HEK293 (cell line): ENCODE results near the gene TMEM150C.
A peak's percentile ranks its signal among the peaks of the same experiment; 100 is the strongest.

Source experiments
- CTCF ChIA-PET: fragments of 350-600 bp; formaldehyde crosslinking; extraction: SDS; loops from one replicate; lab custom pipeline; 2021; ENCODE audit warnings: antibody characterized with exemption; lab: Yijun Ruan, JAX
- POLR2A ChIA-PET: fragments of 300-600 bp; formaldehyde crosslinking; extraction: SDS; loops from one replicate; lab custom pipeline; 2020; ENCODE audit warnings: antibody characterized with exemption, inconsistent platforms; lab: Yijun Ruan, JAX
- H3K27ac ChIP-seq: fragments of 200-500 bp; sonication (Bioruptor generic); 2 replicates; pipeline ENCODE4 v1.5.1; 2014; ENCODE audit warnings: low read depth, low read length, control low read depth, inconsistent platforms; ENCODE audit errors: extremely low read depth
- H3K36me3 ChIP-seq, 2 experiments: fragments of 200-500 bp in 1 of 2; sonication (Bioruptor generic) in 1 of 2; 1 replicate in 1 of 2; 2 replicates in 1 of 2; pipeline ENCODE4 v1.5.1; 2014 to 2017; ENCODE audit warnings: inconsistent platforms in 2 of 2, low read length in 2 of 2; ENCODE audit not compliant: control insufficient read depth in 2 of 2, insufficient read depth in 1 of 2
- H3K4me1 ChIP-seq: fragments of 200-500 bp; sonication (Bioruptor generic); 2 replicates; pipeline ENCODE4 v1.5.1; 2014; ENCODE audit warnings: mild to moderate bottlenecking, low read length, inconsistent platforms; ENCODE audit not compliant: control insufficient read depth, insufficient read depth
- H3K4me3 ChIP-seq: 2 replicates; pipeline ENCODE4 v1.5.1; 2011; ENCODE audit warnings: low read depth, mild to moderate bottlenecking, control low read depth, low read length, moderate library complexity
- H3K9me3 ChIP-seq: fragments of 200-500 bp; sonication (Bioruptor generic); 2 replicates; pipeline ENCODE4 v1.5.1; 2014; ENCODE audit warnings: low read depth, low read length, inconsistent platforms; ENCODE audit not compliant: control insufficient read depth, insufficient read depth
- BCL11A ChIP-seq: fragments of 450-650 bp; formaldehyde crosslinking; IDR thresholded peaks from 2 replicates; pipeline ENCODE4 v1.5.1; 2016; ENCODE audit warnings: low read depth, missing biosample characterization, missing genetic modification characterization
- EGR2 ChIP-seq: fragments of 450-650 bp; formaldehyde crosslinking; IDR thresholded peaks from 2 replicates; pipeline ENCODE4 v1.5.1; 2016; ENCODE audit warnings: low read depth, missing biosample characterization, missing genetic modification characterization
- KLF1 ChIP-seq: fragments of 450-650 bp; formaldehyde crosslinking; IDR thresholded peaks from 2 replicates; pipeline ENCODE4 v1.5.1; 2016; ENCODE audit warnings: missing biosample characterization, missing genetic modification characterization
- TCF7L2 ChIP-seq: IDR thresholded peaks from 2 replicates; pipeline ENCODE4 v1.6.1; 2011; ENCODE audit warnings: low read depth, mild to moderate bottlenecking, inconsistent platforms, low read length, moderate library complexity, borderline replicate concordance
- YY2 ChIP-seq: fragments of 450-650 bp; formaldehyde crosslinking; IDR thresholded peaks from 2 replicates; pipeline ENCODE4 v1.5.1; 2016; ENCODE audit warnings: missing biosample characterization, missing genetic modification characterization
- ZEB2 ChIP-seq: fragments of 450-650 bp; formaldehyde crosslinking; IDR thresholded peaks from 2 replicates; pipeline ENCODE4 v1.5.1; 2016; ENCODE audit warnings: missing biosample characterization, missing genetic modification characterization
- ZFHX2 ChIP-seq: fragments of 450-650 bp; formaldehyde crosslinking; conservative IDR thresholded peaks from 2 replicates; pipeline ENCODE4 v1.5.1; 2016; ENCODE audit warnings: missing biosample characterization, missing genetic modification characterization
- ZNF112 ChIP-seq: fragments of 450-650 bp; formaldehyde crosslinking; IDR thresholded peaks from 2 replicates; pipeline ENCODE4 v1.5.0; 2017; ENCODE audit warnings: missing biosample characterization, missing genetic modification characterization
- ZNF133 ChIP-seq: fragments of 450-650 bp; formaldehyde crosslinking; IDR thresholded peaks from 2 replicates; pipeline ENCODE4 v1.5.1; 2016; ENCODE audit warnings: missing biosample characterization, missing genetic modification characterization
- ZNF138 ChIP-seq: fragments of 450-650 bp; formaldehyde crosslinking; IDR thresholded peaks from 2 replicates; pipeline ENCODE4 v1.5.1; 2016; ENCODE audit warnings: missing biosample characterization, missing genetic modification characterization, borderline replicate concordance
- ZNF146 ChIP-seq: fragments of 450-650 bp; formaldehyde crosslinking; IDR thresholded peaks from 2 replicates; pipeline ENCODE4 v1.5.1; 2016; ENCODE audit warnings: missing biosample characterization, missing genetic modification characterization
- ZNF510 ChIP-seq: fragments of 450-650 bp; formaldehyde crosslinking; IDR thresholded peaks from 2 replicates; pipeline ENCODE4 v1.5.1; 2018; ENCODE audit warnings: mild to moderate bottlenecking, missing genetic modification characterization, missing biosample characterization; ENCODE audit not compliant: insufficient replicate concordance
- ZNF530 ChIP-seq: fragments of 450-650 bp; formaldehyde crosslinking; IDR thresholded peaks from 2 replicates; pipeline ENCODE4 v1.5.1; 2016; ENCODE audit warnings: low read depth, missing biosample characterization, missing genetic modification characterization
- ZNF561 ChIP-seq: fragments of 450-650 bp; IDR thresholded peaks from 2 replicates; pipeline ENCODE4 v1.5.1; 2018; ENCODE audit warnings: missing biosample characterization, missing genetic modification characterization, borderline replicate concordance
- ZNF623 ChIP-seq: fragments of 450-650 bp; formaldehyde crosslinking; IDR thresholded peaks from 2 replicates; pipeline ENCODE4 v1.5.1; 2016; ENCODE audit warnings: missing biosample characterization, missing genetic modification characterization
- ZNF654 ChIP-seq: fragments of 450-650 bp; formaldehyde crosslinking; IDR thresholded peaks from 2 replicates; pipeline ENCODE4 v1.5.1; 2016; ENCODE audit warnings: low read depth, missing biosample characterization, missing genetic modification characterization
- ZNF664 ChIP-seq: fragments of 450-650 bp; formaldehyde crosslinking; IDR thresholded peaks from 2 replicates; pipeline ENCODE4 v1.5.1; 2016; ENCODE audit warnings: missing biosample characterization, missing genetic modification characterization
- ZNF776 ChIP-seq: fragments of 450-650 bp; formaldehyde crosslinking; IDR thresholded peaks from 2 replicates; pipeline ENCODE4 v1.5.0; 2017; ENCODE audit warnings: missing biosample characterization, missing genetic modification characterization, borderline replicate concordance
- ZNF830 ChIP-seq: fragments of 450-650 bp; IDR thresholded peaks from 2 replicates; pipeline ENCODE4 v1.5.0; 2018; ENCODE audit warnings: missing biosample characterization, missing genetic modification characterization, low read depth, mild to moderate bottlenecking, moderate library complexity
- TF ChIP-seq, protein P1 (sequence below): fragments of 450-650 bp; formaldehyde crosslinking; IDR thresholded peaks from 2 replicates; pipeline ENCODE4 v1.5.1; 2016; ENCODE audit warnings: missing biosample characterization, missing genetic modification characterization
- TF ChIP-seq, protein P2 (sequence below): fragments of 450-650 bp; formaldehyde crosslinking; IDR thresholded peaks from 2 replicates; pipeline ENCODE4 v1.5.1; 2017; ENCODE audit warnings: missing biosample characterization, missing genetic modification characterization
- TF ChIP-seq, protein P3 (sequence below): fragments of 450-650 bp; formaldehyde crosslinking; IDR thresholded peaks from 2 replicates; pipeline ENCODE4 v1.5.1; 2016; ENCODE audit warnings: missing biosample characterization, missing genetic modification characterization
- TF ChIP-seq, protein P4 (sequence below): fragments of 450-650 bp; formaldehyde crosslinking; IDR thresholded peaks from 2 replicates; pipeline ENCODE4 v1.5.1; 2016; ENCODE audit warnings: missing biosample characterization, missing genetic modification characterization
- TF ChIP-seq, protein P5 (sequence below): fragments of 450-650 bp; formaldehyde crosslinking; conservative IDR thresholded peaks from 2 replicates; pipeline ENCODE4 v1.5.1; 2016; ENCODE audit warnings: low read depth, missing biosample characterization, missing genetic modification characterization

TMEM150C gene

DNA sequence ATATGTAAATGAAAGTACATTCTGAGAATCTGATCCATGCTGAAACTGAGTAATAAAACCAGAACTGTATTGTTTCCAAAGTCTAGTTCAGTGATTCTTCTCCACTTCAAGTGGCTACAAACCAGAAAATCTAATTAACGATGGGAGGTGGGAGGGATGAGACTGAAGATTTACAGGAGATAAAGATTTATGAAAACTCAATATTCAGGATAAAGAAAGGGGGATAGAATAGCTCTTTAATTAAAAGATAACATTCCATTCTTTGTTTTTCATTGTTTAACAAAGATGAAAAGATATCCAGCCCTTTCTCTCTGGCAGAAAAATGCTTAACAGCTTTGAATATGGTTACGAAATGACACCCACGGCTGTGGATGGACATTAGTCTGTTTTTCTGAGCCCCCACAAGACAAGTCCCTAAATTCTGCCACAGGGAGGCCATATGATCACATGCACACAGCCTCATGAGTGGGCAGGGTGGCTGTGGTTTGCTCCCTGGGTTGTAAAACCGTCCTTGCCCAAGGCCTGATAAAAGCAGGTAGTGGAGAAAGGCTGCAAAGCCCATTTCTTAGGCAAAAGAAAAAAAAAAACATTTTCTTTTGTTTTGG, 36.4 kb downstream of the TMEM150C start:
- CTCF ChIA-PET, result interaction anchor here (0.6 to 0.7 kb wide), 2 partner anchors 28 to 94 kb away, joined by 5 to 7 read pairs; no protein-coding TSS in a partner anchor
- Histone ChIP-seq H3K9me3 (no peaks in the 10 kb centered on the region), H3K36me3 (no peaks in the 10 kb centered on the region), H3K4me1 (peaks cover 3% of the 10 kb centered on the region; the same call in 1 of the 2 replicates), H3K27ac (no peak overlapping the region), H3K4me3 (no peak overlapping the region)
- POLR2A ChIA-PET, result no interaction called here
- TF ChIP-seq YY2 (tag by site-specific recombination) (no peak), ZNF112 (tag by site-specific recombination) (no peak), ZFHX2 (tag by site-specific recombination) (peak; percentile 74), ZNF530 (tag by site-specific recombination) (no peak), ZNF561 (tag by site-specific recombination) (no peak), ZNF146 (tag by site-specific recombination) (no peak), ZEB2 (tag by site-specific recombination) (no peak), ZNF776 (tag by site-specific recombination) (no peak), ZNF510 (tag by site-specific recombination) (no peak), ZNF133 (tag by site-specific recombination) (no peak), TCF7L2 (no peak), ZNF138 (tag by site-specific recombination) (no peak), ZNF830 (tag by site-specific recombination) (no peak), ZNF623 (tag by site-specific recombination) (no peak), KLF1 (tag by site-specific recombination) (no peak), EGR2 (tag by site-specific recombination) (peak; percentile 46; the same call in 1 of the 2 replicates), ZNF664 (tag by site-specific recombination) (no peak), BCL11A (no peak), ZNF654 (tag by site-specific recombination) (no peak)
- TF ChIP-seq, protein P1, sequence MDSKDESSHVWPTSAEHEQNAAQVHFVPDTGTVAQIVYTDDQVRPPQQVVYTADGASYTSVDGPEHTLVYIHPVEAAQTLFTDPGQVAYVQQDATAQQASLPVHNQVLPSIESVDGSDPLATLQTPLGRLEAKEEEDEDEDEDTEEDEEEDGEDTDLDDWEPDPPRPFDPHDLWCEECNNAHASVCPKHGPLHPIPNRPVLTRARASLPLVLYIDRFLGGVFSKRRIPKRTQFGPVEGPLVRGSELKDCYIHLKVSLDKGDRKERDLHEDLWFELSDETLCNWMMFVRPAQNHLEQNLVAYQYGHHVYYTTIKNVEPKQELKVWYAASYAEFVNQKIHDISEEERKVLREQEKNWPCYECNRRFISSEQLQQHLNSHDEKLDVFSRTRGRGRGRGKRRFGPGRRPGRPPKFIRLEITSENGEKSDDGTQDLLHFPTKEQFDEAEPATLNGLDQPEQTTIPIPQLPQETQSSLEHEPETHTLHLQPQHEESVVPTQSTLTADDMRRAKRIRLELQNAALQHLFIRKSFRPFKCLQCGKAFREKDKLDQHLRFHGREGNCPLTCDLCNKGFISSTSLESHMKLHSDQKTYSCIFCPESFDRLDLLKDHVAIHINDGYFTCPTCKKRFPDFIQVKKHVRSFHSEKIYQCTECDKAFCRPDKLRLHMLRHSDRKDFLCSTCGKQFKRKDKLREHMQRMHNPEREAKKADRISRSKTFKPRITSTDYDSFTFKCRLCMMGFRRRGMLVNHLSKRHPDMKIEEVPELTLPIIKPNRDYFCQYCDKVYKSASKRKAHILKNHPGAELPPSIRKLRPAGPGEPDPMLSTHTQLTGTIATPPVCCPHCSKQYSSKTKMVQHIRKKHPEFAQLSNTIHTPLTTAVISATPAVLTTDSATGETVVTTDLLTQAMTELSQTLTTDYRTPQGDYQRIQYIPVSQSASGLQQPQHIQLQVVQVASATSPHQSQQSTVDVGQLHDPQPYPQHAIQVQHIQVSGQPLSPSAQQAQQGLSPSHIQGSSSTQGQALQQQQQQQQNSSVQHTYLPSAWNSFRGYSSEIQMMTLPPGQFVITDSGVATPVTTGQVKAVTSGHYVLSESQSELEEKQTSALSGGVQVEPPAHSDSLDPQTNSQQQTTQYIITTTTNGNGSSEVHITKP (tag by site-specific recombination), result peak; percentile 63
- TF ChIP-seq, protein P2, sequence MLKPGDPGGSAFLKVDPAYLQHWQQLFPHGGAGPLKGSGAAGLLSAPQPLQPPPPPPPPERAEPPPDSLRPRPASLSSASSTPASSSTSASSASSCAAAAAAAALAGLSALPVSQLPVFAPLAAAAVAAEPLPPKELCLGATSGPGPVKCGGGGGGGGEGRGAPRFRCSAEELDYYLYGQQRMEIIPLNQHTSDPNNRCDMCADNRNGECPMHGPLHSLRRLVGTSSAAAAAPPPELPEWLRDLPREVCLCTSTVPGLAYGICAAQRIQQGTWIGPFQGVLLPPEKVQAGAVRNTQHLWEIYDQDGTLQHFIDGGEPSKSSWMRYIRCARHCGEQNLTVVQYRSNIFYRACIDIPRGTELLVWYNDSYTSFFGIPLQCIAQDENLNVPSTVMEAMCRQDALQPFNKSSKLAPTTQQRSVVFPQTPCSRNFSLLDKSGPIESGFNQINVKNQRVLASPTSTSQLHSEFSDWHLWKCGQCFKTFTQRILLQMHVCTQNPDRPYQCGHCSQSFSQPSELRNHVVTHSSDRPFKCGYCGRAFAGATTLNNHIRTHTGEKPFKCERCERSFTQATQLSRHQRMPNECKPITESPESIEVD, result peak; percentile 91
- TF ChIP-seq, protein P3, sequence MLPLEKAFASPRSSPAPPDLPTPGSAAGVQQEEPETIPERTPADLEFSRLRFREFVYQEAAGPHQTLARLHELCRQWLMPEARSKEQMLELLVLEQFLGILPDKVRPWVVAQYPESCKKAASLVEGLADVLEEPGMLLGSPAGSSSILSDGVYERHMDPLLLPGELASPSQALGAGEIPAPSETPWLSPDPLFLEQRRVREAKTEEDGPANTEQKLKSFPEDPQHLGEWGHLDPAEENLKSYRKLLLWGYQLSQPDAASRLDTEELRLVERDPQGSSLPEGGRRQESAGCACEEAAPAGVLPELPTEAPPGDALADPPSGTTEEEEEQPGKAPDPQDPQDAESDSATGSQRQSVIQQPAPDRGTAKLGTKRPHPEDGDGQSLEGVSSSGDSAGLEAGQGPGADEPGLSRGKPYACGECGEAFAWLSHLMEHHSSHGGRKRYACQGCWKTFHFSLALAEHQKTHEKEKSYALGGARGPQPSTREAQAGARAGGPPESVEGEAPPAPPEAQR (tag by site-specific recombination), result no peak
- TF ChIP-seq, protein P4, sequence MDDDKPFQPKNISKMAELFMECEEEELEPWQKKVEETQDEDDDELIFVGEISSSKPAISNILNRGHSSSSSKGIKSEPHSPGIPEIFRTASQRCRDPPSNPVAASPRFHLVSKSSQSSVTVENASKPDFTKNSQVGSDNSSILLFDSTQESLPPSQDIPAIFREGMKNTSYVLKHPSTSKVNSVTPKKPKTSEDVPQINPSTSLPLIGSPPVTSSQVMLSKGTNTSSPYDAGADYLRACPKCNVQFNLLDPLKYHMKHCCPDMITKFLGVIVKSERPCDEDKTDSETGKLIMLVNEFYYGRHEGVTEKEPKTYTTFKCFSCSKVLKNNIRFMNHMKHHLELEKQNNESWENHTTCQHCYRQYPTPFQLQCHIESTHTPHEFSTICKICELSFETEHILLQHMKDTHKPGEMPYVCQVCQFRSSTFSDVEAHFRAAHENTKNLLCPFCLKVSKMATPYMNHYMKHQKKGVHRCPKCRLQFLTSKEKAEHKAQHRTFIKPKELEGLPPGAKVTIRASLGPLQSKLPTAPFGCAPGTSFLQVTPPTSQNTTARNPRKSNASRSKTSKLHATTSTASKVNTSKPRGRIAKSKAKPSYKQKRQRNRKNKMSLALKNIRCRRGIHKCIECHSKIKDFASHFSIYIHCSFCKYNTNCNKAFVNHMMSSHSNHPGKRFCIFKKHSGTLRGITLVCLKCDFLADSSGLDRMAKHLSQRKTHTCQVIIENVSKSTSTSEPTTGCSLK (tag by site-specific recombination), result no peak
- TF ChIP-seq, protein P5, sequence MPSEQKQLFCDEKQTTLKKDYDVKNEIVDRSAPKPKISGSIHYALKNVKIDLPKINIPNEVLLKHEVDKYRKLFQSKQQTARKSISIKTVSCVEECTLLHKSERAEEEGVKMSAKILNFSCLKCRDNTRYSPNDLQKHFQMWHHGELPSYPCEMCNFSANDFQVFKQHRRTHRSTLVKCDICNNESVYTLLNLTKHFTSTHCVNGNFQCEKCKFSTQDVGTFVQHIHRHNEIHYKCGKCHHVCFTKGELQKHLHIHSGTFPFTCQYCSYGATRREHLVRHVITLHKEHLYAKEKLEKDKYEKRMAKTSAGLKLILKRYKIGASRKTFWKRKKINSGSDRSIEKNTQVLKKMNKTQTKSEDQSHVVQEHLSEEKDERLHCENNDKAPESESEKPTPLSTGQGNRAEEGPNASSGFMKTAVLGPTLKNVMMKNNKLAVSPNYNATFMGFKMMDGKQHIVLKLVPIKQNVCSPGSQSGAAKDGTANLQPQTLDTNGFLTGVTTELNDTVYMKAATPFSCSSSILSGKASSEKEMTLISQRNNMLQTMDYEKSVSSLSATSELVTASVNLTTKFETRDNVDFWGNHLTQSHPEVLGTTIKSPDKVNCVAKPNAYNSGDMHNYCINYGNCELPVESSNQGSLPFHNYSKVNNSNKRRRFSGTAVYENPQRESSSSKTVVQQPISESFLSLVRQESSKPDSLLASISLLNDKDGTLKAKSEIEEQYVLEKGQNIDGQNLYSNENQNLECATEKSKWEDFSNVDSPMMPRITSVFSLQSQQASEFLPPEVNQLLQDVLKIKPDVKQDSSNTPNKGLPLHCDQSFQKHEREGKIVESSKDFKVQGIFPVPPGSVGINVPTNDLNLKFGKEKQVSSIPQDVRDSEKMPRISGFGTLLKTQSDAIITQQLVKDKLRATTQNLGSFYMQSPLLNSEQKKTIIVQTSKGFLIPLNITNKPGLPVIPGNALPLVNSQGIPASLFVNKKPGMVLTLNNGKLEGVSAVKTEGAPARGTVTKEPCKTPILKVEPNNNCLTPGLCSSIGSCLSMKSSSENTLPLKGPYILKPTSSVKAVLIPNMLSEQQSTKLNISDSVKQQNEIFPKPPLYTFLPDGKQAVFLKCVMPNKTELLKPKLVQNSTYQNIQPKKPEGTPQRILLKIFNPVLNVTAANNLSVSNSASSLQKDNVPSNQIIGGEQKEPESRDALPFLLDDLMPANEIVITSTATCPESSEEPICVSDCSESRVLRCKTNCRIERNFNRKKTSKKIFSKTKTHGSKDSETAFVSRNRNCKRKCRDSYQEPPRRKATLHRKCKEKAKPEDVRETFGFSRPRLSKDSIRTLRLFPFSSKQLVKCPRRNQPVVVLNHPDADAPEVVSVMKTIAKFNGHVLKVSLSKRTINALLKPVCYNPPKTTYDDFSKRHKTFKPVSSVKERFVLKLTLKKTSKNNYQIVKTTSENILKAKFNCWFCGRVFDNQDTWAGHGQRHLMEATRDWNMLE, result no peak
